GM08714 (cell line): Measurements from ENCODE around the gene FHIT.
"Not testable (repeated sequence)": the region's sequence is repeated elsewhere in the genome, so short reads cannot be mapped to it uniquely, and the experiment has no call there.

Source experiments
- H3K4me3 ChIP-seq: fragments of 200-500 bp; sonication (Bioruptor generic); 2 replicates; pipeline ENCODE4 v1.5.1; 2014; ENCODE audit warnings: mild to moderate bottlenecking, low read length, inconsistent platforms
- ZNF274 ChIP-seq: IDR thresholded peaks from 2 replicates; pipeline ENCODE4 v1.6.1; 2012; ENCODE audit warnings: mild to moderate bottlenecking, low read depth, low read length

FHIT gene

GRCh38 chr3:60708191-60708975, 542.9 kb downstream of the FHIT start:
- no peak overlapping the region for H3K4me3 ChIP-seq
- no peak for TF ChIP-seq ZNF274

GRCh38 chr3:60707452-60708020, 543.7 kb downstream of the FHIT start:
- no peak for TF ChIP-seq ZNF274
- no peak overlapping the region for H3K4me3 ChIP-seq

- TF ChIP-seq ZNF274 = no peak
- no peak overlapping the region for H3K4me3 ChIP-seq
Measured at GRCh38 chr3:60703956-60704736, 547.1 kb downstream of the FHIT start.

- H3K4me3 ChIP-seq = no peak overlapping the region
- TF ChIP-seq ZNF274 = no peak
Measured at GRCh38 chr3:60703008-60703407, 548.2 kb downstream of the FHIT start.

GRCh38 chr3:60698117-60698516, 553.1 kb downstream of the FHIT start:
- TF ChIP-seq ZNF274 = no peak
- H3K4me3 ChIP-seq = no peak overlapping the region

GRCh38 chr3:60697132-60697531, 554.1 kb downstream of the FHIT start:
- H3K4me3 ChIP-seq = no peak overlapping the region
- TF ChIP-seq ZNF274 = no peak

GRCh38 chr3:60696428-60697125, 554.7 kb downstream of the FHIT start:
- no peak for TF ChIP-seq ZNF274

GRCh38 chr3:60675424-60675823, 575.8 kb downstream of the FHIT start:
- H3K4me3 ChIP-seq = no peak overlapping the region
- TF ChIP-seq ZNF274 = no peak

More at GRCh38 chr3:60696428-60697125, 554.7 kb downstream of the FHIT start:
- no peak overlapping the region for H3K4me3 ChIP-seq

GRCh38 chr3:60674870-60675269, 576.4 kb downstream of the FHIT start:
- H3K4me3 ChIP-seq = no peak overlapping the region
- TF ChIP-seq ZNF274 = no peak

- no peak for TF ChIP-seq ZNF274
- H3K4me3 ChIP-seq = no peak overlapping the region
Measured at GRCh38 chr3:60673123-60673522, 578.1 kb downstream of the FHIT start.

GRCh38 chr3:60672337-60672736, 578.9 kb downstream of the FHIT start:
- not testable (repeated sequence) for H3K4me3 ChIP-seq

GRCh38 chr3:60669636-60670035, 581.6 kb downstream of the FHIT start:
- H3K4me3 ChIP-seq = no peak overlapping the region
- no peak for TF ChIP-seq ZNF274

- TF ChIP-seq ZNF274 = no peak
Measured at GRCh38 chr3:60660026-60660425, 591.2 kb downstream of the FHIT start.

GRCh38 chr3:60659098-60659497, 592.2 kb downstream of the FHIT start:
- TF ChIP-seq ZNF274 = no peak
- H3K4me3 ChIP-seq = no peak overlapping the region

More at GRCh38 chr3:60660026-60660425, 591.2 kb downstream of the FHIT start:
- no peak overlapping the region for H3K4me3 ChIP-seq
